Measurements from ENCODE around the gene SPOCK1.

The SPOCK1 gene

DNA sequence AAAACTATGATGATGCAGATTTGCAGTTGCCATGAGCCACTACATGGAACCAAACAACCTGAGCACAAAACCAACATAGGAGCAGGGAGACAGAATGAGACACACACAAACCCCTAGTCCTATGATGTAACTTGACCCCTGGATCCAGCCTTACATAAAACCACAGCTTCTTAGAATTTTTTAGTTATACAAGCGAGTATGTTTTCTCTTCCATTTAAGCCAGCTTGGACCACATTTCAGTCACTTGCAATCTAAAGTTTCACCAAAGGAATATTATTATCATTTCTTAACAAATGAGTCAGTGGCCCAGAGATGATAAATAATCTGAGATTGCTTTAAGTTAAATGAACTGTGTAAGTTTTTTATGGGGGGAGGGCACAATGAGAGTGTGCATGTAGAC is 6.8 kb downstream of the SPOCK1 start:
- DNase-seq (ENCODE audit: low read depth, low spot score) = no peak

- DNase-seq (ENCODE audit: low read depth, low spot score) = no peak
Measured at GRCh38 chr5:137491121-137491520, 8.0 kb downstream of the SPOCK1 start.

GRCh38 chr5:137490591-137490990 is 8.5 kb downstream of the SPOCK1 start:
- DNase-seq (ENCODE audit: low read depth, low spot score) = no peak

- no peak for DNase-seq (ENCODE audit: low read depth, low spot score)
Measured at GRCh38 chr5:137488974-137489373, 10.2 kb downstream of the SPOCK1 start.

- DNase-seq (ENCODE audit: low read depth, low spot score) = no peak
Measured at GRCh38 chr5:137488516-137488915, 10.6 kb downstream of the SPOCK1 start.

DNA sequence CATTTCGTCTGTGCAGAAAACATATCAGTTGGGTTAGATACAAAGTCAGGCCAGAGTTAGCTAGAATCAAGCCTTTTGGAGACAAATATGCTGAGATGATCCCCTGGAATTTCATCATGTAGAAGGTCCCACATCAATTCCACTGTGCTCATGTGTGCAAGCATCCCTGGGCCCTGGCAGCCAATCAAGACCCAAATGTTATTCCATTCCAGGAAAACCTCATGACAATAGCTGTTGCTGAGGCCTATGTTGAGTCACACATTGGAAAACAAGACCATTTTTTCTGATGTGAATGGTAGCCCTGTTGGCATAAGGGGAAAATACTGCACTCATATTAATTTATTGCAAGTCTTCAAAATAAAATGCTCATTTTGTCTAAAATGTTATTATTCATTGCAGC is 11.5 kb downstream of the SPOCK1 start:
- DNase-seq (ENCODE audit: low read depth, low spot score) = no peak

DNA sequence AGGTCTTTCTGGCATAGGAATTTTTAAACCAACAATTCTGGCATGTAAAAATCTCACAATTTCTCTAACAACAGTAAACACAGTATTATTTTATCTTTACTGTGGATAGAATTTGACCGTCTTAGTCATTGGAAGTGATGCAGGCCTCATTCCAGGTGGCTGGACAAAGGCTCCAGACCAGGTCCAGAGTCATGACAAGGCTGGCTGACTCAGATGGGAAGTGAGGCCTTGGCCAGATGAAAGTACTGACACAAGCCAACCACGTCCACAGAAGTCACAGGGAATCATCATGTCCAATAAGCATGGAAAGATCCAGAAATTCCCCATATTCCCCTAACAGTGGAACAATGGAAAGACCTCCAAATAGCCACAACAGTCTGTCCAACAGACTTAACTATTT is 12.4 kb downstream of the SPOCK1 start:
- DNase-seq (ENCODE audit: low read depth, low spot score) = no peak

GRCh38 chr5:137481596-137481995 is 17.5 kb downstream of the SPOCK1 start:
- no peak for DNase-seq (ENCODE audit: low read depth, low spot score)

DNA sequence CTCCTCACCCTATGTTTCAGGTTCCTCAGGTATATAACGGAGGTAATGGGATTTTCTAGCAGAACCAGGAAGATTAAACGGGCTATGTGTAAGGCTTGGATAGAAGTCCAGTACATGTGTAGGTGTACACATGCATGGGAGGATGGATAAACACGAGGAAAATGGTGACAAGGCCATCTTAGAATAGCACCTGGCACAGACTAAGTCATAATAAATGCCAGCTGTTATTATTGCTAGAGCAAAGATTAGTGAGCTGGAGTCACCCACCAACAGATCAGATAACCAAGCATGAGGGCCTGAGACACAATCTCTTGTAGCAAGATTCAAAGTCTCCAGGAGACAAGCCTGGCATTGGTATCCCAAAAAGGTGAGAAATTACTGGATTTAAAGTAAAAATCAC is 21.1 kb downstream of the SPOCK1 start:
- DNase-seq (ENCODE audit: low read depth, low spot score) = no peak

DNA sequence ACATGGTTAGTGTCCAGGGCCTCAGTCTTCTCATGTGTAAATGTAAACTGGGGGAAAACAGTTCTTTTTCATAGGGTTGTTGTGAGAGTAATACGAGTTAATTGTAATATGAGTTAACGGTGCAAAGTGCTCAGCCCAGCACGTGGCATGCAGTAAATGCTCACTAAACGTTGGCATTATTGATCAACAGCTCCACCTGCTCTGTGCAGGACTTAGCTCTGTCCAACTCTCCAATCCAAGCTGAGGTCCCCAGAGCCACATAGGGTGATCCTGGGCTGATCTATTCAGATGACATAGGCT is 28.3 kb downstream of the SPOCK1 start:
- no peak for DNase-seq (ENCODE audit: low read depth, low spot score)

- no peak for DNase-seq (ENCODE audit: low read depth, low spot score)
Measured at GRCh38 chr5:137470111-137470920, 28.8 kb downstream of the SPOCK1 start.

DNA sequence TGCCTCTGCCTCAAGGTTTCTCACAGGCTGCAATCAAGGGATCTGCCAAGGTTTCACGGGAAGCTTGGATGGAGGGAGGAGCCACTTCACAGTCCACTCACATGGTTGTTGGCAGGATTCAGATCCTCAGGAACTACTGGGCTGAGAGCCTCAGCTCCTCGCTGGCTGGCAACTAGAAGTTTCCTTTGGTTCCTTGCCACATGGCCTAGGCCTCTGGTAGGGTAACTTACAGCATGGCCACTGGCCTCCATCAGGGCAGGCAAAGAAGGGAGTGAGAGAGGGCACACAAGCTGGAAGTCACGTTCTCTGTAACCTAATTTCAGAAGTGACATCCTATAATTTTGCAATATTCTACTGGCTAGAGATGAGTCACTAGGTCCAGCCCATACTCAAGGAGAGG is 32.2 kb downstream of the SPOCK1 start:
- no peak for DNase-seq (ENCODE audit: low read depth, low spot score)

GRCh38 chr5:137465930-137466329 is 33.2 kb downstream of the SPOCK1 start:
- no peak for DNase-seq (ENCODE audit: low read depth, low spot score)

DNA sequence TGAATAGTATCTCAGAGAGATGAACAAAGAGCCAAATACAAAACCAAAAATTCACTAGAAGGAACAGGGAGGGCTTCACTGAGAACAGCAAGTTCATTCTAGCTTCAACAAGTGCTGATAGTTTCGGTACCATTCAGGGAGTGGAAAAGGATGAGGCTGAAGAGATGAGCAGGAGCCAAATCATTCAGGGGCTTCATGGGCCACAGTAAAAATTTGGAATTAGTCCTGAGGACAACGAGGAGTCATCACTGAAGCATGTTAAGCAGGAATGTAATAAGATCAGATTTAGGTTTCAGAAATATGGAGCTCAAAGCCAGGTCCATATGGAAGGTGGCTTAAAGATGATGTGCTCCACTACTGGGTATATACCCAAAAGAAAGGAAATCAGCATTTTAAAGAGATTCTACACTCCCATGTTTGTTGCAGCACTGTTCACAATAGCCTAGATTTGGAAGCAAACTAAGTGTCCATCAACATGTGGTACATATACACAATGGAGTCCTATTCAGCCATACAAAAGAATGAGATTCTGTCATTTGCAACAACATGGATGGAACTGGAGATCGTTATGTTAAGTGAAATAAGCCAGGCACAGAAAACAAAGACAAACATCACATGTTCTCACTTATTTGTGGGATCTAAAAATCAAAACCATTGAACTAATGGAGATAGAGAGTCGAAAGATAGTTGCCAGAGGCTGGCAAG is 36.2 kb downstream of the SPOCK1 start:
- DNase-seq (ENCODE audit: low read depth, low spot score) = no peak

GRCh38 chr5:137462265-137462590 is 36.9 kb downstream of the SPOCK1 start:
- DNase-seq (ENCODE audit: low read depth, low spot score) = no peak

DNA sequence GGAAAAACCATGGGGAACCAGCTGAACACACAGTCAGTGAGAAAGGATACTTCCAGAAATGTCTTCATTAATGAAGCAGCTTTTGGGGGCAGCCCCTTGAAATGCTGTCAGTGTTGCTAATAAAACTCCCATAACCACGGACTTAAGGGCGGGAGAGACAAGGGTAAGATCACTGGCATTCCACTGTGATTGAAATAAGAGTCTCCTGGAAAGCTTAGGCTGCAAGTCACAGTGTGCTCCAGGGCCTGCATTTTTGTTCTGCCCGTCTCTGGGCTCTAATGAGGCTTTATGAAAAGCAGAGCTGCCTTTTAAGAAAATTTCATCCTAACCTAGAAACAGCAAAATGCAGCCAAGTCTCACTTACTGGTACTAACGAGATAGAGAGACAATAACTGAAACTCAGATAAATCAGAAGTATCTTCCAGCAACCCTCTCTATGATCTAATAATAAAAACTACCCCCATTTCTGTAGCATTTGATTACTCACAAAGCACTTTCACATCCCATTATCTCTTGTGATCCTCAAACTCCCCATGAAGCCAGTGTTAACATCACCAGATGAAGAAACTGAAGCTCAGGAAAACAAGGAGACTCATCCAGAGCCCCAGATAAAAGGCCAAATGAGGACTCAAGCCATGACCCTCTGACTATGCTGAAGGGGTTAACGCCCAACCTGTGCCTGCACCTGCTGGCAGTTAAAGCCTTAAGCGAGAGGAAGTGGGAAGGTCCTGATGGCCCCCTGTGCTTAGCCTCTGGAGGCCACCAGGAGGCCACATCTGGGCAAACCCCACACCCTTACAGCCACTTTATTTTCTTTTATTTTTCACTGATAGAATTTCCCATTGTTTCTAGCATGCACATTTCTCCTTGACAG is 37.5 kb downstream of the SPOCK1 start:
- no peak for DNase-seq (ENCODE audit: low read depth, low spot score)

- no peak for DNase-seq (ENCODE audit: low read depth, low spot score)
Measured at GRCh38 chr5:137454671-137455070, 44.5 kb downstream of the SPOCK1 start.

DNA sequence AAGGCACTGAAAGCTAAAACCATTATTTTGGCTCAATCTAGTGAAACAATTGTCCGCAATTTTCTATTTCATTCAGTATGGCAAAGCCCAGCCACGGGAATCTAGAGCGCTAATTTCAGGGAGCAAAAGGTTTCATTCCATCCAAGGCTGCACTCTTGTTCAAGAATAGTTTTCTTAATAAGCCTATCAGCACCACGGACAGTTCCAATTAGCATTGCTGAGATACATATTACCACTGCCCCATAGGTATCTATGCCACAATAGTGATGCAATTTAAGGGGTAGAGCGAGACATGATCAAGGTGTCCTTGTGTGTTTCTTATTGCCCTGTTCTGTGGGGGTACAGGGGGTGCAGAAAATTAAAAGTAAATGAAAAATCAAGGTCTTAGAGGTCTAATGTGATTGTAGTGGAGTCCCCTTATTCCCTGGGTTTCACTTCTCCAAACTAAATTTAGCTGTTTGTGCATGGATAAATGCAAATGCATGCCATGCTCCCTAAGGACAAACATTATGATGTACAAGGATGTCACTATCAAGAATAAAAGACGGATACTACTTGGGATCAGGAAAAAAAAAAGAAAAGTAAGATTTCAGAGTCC is 45.5 kb downstream of the SPOCK1 start:
- no peak for DNase-seq (ENCODE audit: low read depth, low spot score)

DNA sequence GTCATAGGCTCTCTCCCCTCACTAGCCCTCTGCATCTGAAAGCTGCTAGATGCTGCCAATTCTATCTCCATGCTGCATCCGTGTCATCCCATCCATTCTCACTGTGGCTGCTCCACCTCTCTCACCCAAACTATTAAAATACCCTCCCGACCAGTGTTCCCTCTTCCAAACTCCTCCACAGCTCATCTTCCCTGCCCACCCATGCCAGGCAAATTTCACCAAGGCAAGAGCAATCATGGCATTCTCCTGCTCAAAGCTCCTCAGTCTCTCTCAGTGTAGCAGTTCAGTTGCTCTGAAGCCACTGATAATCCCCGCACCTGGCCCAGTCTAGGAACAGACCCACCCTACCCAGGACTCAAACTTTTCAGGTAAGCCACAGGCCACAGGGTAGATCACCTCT is 48.4 kb downstream of the SPOCK1 start:
- no peak for DNase-seq (ENCODE audit: low read depth, low spot score)

GRCh38 chr5:137448868-137449267 is 50.3 kb downstream of the SPOCK1 start:
- DNase-seq (ENCODE audit: low read depth, low spot score) = no peak

GRCh38 chr5:137446615-137447014 is 52.5 kb downstream of the SPOCK1 start:
- DNase-seq (ENCODE audit: low read depth, low spot score) = no peak

DNA sequence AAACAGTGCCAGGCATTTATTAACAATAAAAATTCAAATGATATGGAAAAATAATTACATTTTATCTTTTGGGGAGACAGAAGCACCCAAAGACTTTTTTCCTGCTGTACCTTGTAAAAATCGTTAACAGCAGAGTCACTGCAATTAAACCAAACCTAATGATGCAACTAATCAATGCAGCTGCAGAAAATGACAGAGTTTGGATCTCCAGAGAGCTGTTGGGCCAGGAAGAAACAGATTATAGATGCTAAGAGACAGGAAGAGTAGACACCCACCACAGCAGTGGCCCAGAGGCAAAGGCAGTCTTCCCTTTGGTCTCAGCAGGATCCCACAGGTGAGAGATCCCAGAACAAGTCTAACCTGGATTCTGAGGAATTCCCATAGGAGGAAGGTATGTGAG is 53.0 kb downstream of the SPOCK1 start:
- DNase-seq (ENCODE audit: low read depth, low spot score) = no peak

Data from activated naive CD8-positive, alpha-beta T cell treated with anti-CD3 and anti-CD28 coated beads, Interleukin-2, amount 50 U/mL, for 16 hours (primary cell).